Myocyte (in vitro differentiated cells): ENCODE results near the gene MRPS31. TPM values are rescaled to one million over a fixed set of nuclear protein-coding genes. Genes with fewer than 3 reads are reported as not detected.
"Not testable (repeated sequence)": the region's sequence is repeated elsewhere in the genome, so short reads cannot be mapped to it uniquely, and the experiment has no call there.

ENCODE experiments used
- DNase-seq: peaks from one replicate; pipeline ENCODE4 v3.0.0-alpha.2; 2012; ENCODE audit warnings: low read depth
- total RNA-seq: library from RNA; depleted of rRNA; stranded (reverse); fragments of >200 nt; gene quantifications from 2 replicates; pipeline ENCODE4 v1.2.3, GENCODE V29; 2014

MRPS31 gene
- total RNA-seq, 1 donor from 2014 or later: 22.1 TPM

DNA sequence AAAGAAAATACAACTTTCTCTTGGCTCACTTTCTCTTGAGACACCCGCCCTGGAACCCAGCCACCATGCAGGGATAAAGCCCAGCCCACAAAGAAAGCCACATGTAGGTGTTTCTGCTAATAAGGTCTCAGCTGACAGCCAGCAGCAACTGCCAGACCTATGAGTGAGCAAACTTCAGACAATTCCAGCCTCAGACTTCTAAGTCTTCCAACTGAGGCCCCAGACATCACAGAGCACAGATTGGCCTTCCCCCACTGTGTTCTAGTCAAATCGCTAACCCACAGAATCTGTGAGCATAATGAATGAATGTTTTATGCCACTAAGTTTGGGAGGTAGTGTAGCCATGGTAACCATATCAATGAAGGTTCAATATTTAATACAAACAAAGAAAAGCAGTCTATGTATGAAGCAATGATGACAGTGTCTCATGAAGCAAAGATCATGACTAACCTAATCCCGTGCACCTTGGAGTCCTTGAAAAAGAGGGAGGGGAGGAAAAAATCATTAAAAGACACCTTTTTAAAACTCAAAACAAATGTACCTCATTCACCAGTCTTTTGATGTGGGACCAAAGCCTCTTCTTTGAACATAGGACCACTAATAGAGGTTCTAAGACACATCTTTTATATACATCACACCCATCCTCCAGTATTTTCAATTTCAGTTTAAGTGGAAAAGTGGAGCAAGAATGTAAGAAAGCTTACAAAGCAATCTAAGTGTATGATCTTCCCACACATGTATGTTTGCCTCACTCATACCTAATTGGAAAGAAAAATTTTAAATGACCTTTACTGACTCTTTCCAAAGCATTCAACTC is 6.2 kb downstream of the MRPS31 start:
- peak; percentile 80 for DNase-seq

DNA sequence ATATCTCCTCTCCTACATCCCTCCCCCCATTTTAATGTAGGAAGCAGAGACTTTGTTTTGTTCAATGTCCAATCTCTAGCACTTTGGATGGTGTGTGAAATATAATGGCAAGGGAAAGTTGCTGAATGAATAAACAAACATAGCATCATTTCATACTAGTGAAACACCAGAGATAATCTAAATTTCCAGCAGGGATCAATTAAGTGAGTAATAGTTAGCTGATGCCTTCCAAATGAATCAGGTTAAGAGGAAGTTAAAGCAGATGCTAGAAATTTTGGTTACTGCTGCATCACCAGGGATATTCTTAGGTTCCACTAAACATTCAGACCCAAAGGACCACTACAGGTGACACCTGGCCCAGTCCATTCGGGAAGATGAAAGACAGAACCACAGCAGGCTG is 8.1 kb downstream of the MRPS31 start:
- DNase-seq: no peak

DNA sequence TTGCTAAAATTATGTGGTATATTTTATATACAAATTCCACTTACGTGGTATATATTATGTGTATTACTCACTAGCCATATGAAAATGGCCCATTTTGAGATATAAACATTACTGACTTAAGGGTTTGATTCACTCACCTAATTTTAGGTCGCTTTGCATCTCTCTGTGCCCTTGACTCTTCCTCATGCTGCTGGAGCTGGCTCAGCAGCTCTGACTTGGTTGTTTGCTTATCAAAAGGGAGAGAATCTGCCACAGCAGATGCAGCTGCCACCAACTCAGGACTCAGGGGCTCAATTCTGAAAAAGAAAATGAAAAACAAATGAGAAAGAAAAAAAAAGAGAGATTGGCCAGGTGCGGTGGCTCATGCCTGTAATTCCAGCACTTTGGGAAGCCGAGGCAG is 12.2 kb downstream of the MRPS31 start:
- DNase-seq: no peak

DNA sequence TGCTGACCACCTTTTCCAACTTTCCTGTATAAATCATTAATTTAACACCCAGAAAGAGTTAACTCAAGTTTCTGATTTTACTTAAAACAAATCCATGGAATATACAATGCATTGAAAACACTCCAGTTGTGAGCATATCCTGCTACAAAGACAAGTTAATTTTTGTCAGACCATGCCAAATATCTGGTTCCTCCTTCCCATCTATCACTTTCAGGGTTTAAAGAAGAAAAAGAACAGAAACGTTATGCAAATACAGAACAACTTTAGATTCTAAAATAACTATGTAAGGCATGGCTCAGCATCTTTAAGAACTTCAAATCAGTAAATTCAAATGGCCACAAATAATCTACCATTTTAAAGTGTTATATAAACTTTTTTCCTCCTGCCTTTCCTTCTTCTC is 14.9 kb downstream of the MRPS31 start:
- DNase-seq: no peak

DNA sequence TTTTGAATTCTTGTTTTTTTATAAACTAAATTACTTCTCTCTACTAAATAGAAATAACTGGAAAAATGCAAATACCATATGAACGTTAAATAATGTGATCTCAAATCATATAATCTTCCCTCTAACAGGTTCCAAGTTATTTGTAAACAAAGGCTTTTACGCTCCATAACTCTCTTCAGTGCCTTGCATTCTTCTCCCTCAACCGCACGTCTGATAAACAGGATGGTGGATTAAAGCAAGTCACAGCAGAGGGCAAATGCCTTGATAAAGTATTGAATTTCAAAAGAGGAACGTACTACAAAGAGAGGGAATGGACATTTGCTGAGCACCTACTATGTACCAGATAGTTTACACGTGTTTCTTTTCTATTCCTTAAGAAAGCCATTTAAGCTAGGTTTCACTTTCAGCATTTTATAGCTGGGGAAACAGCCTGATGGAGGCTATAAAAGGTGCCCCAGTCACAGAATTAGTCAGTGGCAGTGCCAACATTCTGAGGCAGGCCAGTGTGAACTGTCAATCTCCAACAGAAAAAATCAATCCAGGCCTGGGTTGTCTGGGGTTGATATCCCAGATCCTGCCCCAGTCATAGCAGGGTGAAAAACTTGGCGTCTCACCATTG is 15.8 kb downstream of the MRPS31 start:
- no peak for DNase-seq

DNA sequence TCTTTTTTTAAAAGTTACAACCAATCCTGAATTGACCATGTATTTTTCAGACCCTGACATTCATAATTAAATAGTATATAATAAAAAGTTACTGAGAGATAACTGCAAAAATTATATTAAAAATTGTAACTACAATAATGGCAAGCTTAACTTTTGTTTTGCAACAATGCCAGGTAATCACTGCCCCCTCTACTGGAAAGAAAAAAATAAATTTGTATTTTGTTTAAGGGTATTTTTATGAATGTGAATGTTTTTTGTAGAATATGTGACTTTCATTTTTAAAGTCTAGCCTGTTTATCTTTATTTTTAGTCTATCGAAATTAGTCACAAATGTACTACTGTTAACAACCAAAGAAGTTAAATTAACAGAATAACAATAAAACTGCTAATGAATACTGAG is 21.7 kb downstream of the MRPS31 start:
- DNase-seq: no peak

DNA sequence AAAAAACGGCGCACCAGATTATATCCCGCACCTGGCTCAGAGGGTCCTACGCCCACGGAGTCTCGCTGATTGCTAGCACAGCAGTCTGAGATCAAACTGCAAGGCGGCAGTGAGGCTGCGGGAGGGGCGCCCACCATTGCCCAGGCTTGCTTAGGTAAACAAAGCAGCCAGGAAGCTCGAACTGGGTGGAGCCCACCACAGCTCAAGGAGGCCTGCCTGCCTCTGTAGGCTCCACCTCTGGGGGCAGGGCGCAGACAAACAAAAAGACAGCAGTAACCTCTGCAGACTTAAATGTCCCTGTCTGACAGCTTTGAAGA is 35.8 kb downstream of the MRPS31 start:
- DNase-seq: not testable (repeated sequence)

DNA sequence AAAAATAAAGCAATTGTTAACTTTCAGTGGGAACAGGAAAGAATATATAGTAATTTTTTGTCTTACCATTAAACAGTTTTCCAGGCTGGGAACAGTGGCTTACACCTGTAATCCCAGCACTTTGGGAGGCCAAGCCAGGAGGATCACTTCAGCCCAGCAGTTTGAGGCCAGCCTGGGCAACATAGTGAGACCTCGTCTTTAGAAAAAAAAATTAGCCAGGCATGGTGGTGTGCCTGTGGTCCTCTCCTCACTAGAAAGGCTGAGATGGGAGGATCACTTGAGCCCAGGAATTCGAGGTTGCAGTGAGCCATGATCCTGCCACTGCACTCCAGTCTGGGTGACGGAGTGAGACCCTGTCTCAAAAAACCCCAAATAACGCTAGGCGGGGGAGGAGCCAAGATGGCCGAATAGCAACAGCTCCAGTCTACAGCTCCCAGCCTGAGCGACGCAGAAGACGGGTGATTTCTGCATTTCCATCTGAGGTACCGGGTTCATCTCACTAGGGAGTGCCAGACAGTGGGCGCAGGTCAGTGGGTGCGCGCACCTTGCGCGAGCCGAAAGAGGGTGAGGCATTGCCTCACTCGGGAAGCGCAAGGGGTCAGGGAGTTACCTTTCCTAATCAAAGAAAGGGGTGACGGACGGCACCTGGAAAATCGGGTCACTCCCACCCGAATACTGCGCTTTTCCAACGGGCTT is 36.3 kb downstream of the MRPS31 start:
- DNase-seq: not testable (repeated sequence)

DNA sequence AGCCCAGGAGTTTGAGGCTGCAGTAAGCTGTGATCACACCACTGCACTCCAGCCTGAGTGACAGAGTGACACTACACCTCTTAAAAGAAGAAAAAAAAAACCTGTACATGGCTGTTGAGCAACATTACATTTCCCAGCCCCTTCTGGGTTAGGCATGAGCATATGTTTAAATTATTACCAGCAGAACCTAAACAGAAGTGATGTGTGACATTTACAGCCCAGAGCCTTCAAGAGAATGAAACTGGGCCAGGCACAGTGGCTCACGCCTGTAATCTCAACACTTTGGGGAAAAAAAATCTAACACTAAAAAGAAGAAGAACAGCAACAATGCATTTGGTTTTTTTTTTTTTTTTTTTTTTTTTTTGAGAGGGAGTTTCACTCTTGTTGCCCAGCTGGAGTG is 38.3 kb downstream of the MRPS31 start:
- no peak for DNase-seq

DNA sequence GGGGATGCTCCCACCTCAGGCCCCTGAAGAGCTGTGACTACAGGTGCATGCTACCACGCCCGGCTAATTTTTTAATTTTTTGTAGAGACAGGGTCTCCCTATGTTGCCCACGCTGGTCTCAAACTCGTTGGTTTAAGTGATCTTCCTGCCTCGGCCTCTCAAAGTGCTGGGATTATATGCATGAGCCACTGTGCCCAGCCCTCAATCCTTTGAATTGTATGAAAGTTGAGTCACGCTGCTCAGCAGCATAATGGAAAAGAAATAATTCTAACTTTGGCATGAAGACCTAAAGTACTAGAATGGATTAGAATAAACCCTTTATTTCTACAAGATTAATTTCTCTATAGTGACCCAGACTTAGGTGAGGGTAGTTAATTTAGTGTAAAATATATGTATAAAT is 42.4 kb downstream of the MRPS31 start:
- no peak for DNase-seq

DNA sequence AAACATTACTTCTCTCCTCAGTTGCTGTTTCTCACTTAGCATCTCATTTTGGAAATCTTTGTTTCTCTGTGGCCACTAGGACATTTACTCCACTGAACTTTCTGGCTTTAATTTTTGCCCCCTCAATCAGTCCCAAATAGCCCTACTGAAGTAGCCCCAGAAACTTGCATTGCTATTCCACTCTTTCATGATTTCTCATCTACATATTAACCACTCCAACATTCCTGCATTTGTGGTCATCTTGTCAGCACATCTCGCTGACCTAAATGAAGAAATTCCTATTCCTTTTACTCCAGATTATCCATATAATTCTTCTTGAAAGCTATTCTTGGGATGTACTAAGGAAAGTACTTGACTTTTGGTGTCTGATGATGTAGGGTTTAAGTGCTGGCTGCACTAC is 56.6 kb downstream of the MRPS31 start:
- DNase-seq: not testable (repeated sequence)

DNA sequence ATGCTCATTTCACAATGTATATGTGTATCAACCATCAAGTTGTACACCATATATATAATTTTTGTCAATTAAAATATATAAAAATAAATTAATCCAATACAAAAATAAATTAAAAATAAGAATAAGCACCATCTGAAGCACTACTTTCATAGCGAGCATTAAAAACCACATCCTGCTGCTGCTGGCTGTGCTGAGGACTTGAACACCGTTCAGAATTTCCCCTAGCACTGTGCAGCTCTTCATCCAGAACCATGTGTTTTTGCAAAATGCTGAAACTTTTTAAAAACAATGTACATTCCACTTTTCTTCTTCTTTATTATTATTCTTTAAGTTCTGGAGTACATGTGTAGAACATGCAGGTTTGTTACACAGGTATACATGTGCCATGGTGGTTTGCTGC is 64.6 kb downstream of the MRPS31 start:
- no peak for DNase-seq

DNA sequence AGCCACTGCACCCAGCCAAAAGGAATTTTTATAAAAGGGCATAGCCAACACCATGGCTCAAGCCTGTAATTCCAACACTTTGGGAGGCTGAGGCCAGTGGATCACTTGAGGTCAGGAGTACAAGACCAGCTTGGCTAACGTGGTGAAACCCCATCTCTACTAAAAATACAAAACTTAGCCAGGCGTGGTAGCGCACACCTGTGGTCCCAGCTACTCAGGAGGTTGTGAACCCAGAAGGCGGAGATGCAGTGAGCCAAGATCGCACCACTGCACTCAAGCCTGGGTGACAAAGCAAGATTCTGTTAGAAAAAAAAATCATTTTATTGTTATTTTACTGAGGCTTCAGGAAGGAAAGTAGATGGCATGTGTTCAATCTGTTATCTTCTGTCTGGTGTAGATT is 73.3 kb downstream of the MRPS31 start:
- DNase-seq: peak; percentile 56

DNA sequence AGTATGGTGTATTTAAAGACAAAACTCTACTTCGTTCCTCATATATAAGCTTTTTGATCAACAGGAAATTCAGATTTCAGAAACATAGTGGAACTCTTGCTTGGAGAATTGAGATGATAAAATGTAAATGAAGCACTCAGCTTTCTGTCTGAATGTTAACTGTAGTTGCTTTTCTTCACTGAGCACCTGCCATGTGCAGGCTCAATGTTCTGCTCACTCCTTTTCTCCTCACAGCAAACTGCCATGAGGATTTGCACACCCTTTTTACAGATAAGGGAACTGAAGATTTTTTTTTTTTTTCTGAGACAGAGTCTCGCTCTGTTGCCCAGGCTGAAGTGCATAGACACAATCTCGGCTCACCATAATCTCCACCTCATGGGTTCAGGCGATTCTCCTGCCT is 76.6 kb downstream of the MRPS31 start:
- DNase-seq: no peak

DNA sequence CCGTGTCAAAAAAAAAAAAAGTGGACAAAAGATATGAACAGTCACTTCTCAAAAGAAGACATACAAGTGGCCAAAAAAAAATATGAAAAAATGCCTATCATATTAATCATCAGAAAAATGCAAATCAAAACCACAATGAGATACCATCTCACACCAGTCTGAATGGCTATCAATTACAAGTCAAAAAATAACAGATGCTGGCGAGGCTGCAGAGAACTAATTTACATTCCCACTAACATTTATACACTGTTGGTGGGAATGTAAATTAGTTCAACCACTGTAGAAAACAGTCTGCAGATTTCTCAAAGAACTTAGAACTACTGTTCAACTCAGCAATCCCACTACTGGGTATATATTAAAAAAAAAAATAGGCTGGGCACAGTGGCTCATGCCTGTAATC is 78.0 kb downstream of the MRPS31 start:
- DNase-seq: peak; percentile 38

DNA sequence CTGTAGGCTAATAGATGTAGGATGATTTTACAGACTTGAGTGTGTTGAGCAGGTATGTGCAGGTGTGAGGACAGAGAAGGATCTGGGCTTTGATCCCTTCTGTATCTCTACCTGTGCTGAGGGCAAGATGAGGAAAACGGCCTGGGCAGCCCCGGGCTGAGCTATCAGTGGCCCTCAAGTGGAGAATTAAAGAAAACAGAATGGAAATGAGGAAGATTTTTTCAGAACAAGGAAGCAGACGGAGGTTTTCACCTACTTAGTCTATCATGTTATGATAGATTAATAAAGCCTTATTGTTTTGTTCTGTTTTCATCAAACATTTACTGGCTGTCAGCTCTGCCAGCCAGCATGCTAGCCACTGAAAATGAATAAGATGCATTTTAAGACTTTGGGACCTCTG is 82.2 kb downstream of the MRPS31 start:
- DNase-seq: no peak

DNA sequence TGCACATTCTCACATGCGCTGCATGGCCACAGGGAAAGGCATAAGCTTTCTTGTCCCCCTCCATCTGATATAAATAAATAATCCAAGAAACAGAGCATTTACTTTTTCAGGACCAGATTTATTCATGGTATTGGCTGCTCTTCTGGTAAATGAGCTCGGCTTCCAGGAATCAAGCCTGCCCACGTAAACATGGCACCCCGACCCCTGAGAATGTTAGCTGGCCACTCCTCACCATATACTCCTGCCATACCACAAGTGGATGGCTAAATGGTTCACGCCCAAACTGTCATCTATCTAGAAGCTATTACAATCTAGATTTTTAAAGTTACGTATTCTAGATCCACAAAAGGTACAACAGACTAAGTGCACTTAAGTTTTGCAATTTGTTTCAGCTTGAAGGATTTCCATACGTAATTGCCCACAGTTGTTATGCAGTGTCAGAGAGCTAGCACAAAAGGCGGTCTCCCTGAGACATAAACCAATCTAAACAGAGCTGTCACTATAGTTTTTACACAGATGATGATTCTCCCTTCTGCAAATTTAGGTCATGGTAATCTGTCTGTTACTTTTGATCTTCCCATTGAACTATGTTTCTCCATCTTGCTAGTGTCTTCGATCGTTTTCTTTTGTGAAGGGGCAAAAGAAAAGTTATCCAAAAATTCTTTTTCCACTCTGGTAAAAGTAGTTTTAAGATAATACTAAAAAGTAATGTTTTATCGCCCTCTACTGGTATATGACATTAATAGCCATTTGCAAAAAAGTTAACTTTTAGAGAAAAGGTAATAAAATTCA is 88.3 kb downstream of the MRPS31 start:
- peak; percentile 44 for DNase-seq

DNA sequence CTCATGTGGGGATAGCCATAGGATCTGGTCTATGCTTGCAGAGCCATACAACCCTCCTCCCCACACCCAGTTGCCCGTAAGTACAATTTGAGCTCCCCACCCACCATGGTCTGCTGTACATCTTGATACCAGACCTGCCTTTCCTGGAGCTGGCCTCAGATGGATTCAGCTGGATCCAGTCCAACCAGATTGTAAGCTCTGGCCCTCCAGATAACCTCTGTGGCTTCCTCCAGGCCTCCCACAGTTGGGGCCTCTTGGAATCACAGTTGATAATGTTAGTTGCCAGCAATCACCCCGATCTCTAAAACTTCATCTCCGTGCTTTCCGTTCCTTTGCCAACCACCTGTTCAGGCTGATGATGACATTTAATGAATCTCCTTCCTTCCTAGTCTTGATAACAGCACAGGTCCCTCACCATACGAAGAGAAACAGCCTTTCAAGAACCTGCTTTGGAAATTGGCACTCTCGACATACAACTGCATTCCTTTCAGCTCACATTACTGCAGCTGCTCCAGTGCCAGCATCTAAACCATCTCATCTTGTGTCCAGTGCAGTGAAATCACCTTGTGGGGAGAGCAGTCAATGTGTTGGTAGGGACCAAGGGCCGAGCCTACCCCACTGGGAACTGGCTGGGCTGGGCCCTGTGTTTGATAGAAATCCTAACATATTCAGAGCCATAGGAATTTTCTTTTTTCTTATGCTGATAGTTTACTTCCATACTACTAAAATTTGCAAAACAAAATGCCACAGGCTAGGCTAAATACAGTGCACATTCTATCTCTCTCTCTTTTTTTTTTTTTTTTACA is 89.4 kb downstream of the MRPS31 start:
- DNase-seq: peak; percentile 78

DNA sequence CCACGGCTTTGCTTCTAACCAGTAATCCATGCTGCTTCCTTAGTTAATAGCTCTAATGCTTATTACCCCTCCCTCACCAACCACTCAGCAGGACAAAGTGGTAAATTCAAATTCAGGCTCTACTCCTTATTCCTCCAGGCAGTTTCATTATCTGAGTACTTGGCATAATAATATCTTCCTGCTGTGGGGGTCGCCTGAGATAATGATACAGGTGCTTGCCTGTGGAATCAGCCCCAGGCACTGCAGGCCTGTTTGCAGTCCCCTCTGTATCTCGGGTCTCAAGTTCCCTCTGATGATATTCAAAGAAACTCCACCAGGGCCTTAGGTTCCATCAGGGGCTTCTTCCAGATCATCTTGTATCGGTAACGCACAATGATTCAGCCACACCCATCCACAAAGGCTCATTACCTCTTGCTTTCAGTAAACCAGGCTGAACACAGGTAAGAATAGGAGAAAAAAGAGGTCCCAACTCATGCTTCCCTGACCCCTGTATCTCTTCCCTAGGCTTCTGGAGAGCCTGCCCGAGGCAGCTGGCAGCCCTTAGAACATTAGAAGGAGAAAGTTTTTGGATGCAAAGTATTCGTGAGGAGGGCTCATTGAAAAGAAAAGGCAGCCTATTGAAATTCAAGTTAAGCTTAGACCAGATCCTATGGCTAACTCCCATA is 90.2 kb downstream of the MRPS31 start:
- no peak for DNase-seq

DNA sequence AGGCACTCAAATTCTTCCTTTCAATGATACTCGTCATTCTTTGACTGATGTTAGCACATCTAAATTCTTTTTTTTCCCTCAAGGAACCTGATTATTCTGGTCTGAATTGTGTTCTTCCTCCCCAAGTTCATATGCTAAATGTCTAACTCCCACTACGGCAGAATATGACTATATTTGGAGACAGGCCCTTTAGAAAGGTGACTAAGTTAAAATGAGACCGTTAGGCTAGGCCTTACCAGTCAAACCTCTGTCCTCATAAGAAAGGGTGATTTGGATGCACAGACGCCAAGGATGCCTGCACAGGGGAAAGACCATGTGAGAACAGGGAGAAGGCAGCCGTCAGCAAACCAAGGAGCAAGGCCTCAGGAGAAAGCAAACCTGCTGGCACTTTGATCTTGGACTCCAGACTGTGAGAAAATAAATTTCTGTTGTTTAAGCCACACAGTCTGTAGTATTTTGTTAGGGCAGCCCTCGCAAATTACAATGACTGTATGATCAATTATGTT is 91.5 kb downstream of the MRPS31 start:
- no peak for DNase-seq
